C4-2B (cell line): Measurements from ENCODE around the gene C16orf78.

ENCODE experiments used
- H3K27ac ChIP-seq: fragments of 450-650 bp; 2 replicates; pipeline ENCODE4 v1.5.1; 2017
- CTCF ChIP-seq: fragments of 450-650 bp; conservative IDR thresholded peaks from 2 replicates; pipeline ENCODE4 v1.5.1; 2017; ENCODE audit warnings: mild to moderate bottlenecking
- ZFX ChIP-seq: fragments of 450-650 bp; IDR thresholded peaks from 2 replicates; pipeline ENCODE4 v1.6.1; 2017

C16orf78 gene

GRCh38 chr16:49442805-49443204 lies 69.2 kb downstream of the C16orf78 start:
- no peak for TF ChIP-seq ZFX
- TF ChIP-seq CTCF: no peak
- H3K27ac ChIP-seq: no peak overlapping the region

- H3K27ac ChIP-seq: no peak overlapping the region
Measured at GRCh38 chr16:49443576-49443975, 70.0 kb downstream of the C16orf78 start.

GRCh38 chr16:49446805-49447204 lies 73.2 kb downstream of the C16orf78 start:
- no peak for TF ChIP-seq CTCF
- TF ChIP-seq ZFX: no peak
- H3K27ac ChIP-seq: no peak overlapping the region

More at GRCh38 chr16:49443576-49443975, 70.0 kb downstream of the C16orf78 start:
- TF ChIP-seq CTCF (no peak), ZFX (no peak)
